GM06990 (cell line): ENCODE data around the gene TMEM52B.
"Not testable (repeated sequence)": the region's sequence is repeated elsewhere in the genome, so short reads cannot be mapped to it uniquely, and the experiment has no call there.

ENCODE experiments used
- DNase-seq: peaks from one replicate; pipeline ENCODE4 v3.0.0-alpha.2; 2011; ENCODE audit not compliant: insufficient read length; ENCODE audit errors: extremely low read depth
- H3K27me3 ChIP-seq: replicated peaks from 2 replicates; pipeline ENCODE4 v1.6.0; 2011; ENCODE audit warnings: low read length; ENCODE audit not compliant: control insufficient read depth, insufficient read depth
- H3K36me3 ChIP-seq: 2 replicates; pipeline ENCODE4 v1.5.1; 2011; ENCODE audit warnings: low read length; ENCODE audit not compliant: control insufficient read depth, insufficient read depth
- H3K4me3 ChIP-seq: replicated peaks from 2 replicates; pipeline ENCODE4 v1.5.1; 2011; ENCODE audit warnings: low read depth, mild to moderate bottlenecking, control low read depth, low read length
- CTCF ChIP-seq: IDR thresholded peaks from 2 replicates; pipeline ENCODE4 v1.5.1; 2011; ENCODE audit warnings: low read length, control low read depth, mild to moderate bottlenecking, inconsistent platforms; ENCODE audit not compliant: insufficient read depth, poor library complexity, severe bottlenecking

The TMEM52B gene

DNA sequence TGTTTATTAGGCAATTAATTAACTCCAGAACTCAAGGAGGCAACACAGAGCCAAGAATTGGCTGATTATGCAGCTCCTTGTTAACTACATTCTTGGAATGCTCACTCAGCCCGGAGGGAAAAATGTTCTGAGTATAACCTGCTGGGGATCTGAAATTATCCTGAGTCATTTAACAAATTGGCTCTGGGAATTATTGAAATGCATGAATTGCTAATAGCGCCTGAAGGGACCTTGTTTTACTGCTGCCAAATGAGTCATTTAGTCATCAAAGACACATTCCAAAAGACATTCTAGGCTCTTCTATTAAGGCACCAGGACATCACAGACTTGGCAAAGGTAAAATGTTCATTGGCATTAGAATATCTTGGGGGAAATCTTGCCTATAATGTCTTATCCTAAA is 13.0 kb downstream of the TMEM52B start:
- DNase-seq: no peak
- no peak for TF ChIP-seq CTCF
- no peaks in the 10 kb centered on the region; the same call in 1 of the 2 replicates for H3K27me3 ChIP-seq
- no peaks in the 10 kb centered on the region for H3K36me3 ChIP-seq
- no peak overlapping the region for H3K4me3 ChIP-seq

- no peak for DNase-seq
- no peak for TF ChIP-seq CTCF
- H3K36me3 ChIP-seq: no peaks in the 10 kb centered on the region
- no peak overlapping the region for H3K4me3 ChIP-seq
- no peaks in the 10 kb centered on the region; the same call in 1 of the 2 replicates for H3K27me3 ChIP-seq
Measured at GRCh38 chr12:10194160-10194670, 15.4 kb downstream of the TMEM52B start.

DNA sequence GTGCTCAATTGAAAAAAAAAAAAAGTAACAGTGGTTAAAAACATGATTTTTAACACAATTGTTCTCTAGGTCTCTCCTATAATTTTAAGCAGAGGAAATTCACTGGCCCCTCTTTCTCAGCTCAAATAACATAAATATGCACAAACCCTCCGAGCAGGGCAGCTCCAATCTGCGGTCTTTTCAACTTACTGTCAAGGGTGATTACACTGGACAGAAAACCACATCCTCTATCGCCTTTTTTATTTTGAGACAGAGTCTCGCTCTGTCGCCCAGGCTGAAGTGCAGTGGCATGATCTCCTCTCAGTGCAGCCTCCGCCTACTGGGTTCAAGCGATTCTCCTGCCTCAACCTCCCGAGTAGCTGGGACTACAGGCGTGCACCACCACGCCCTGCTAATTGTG is 17.4 kb downstream of the TMEM52B start:
- H3K4me3 ChIP-seq: no peak overlapping the region
- no peaks in the 10 kb centered on the region; the same call in 1 of the 2 replicates for H3K27me3 ChIP-seq
- DNase-seq: peak; percentile 25
- TF ChIP-seq CTCF: no peak
- no peaks in the 10 kb centered on the region for H3K36me3 ChIP-seq

DNA sequence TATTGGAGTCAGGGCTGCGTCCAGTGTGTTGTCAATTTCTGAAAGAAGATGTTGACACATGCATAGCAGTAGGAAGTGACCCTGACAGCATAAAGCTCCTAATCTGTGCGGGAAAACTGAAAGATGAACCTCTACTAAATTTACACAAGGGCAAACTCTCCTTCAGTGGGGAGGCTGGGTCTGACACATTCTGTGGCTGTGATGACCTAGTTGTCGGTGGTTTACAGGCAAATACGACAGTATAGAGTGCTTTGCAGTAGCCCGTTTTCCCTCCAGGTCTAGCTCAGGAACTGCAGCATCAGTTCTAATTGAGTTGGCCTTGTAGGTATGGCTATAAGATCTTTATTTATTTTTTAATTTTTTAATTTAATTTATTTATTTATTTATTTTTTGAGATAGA is 19.0 kb downstream of the TMEM52B start:
- Histone ChIP-seq H3K27me3 (no peaks in the 10 kb centered on the region; the same call in 1 of the 2 replicates), H3K4me3 (no peak overlapping the region), H3K36me3 (no peaks in the 10 kb centered on the region)
- DNase-seq: no peak
- TF ChIP-seq CTCF: no peak

DNA sequence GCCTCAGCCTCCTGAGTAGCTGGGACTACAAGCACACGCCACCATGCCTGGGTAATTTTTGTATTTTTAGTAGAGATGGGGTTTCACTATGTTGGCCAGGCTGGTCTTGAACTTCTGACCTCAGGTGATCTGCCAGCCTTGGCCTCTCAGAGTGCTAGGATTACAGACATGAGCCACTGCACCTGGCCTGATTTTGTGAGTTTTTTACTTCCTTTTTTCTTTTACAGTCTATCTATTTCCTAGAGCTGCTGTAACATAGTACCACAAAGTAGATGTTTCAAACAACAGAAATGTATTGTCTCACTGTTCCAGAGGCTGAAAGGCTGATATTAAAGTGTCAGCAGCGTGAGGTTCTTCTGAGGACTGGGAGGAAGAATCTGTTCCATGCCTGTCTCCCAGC is 25.7 kb downstream of the TMEM52B start:
- not testable (repeated sequence) for DNase-seq, H3K4me3 ChIP-seq, H3K27me3 ChIP-seq, H3K36me3 ChIP-seq

DNA sequence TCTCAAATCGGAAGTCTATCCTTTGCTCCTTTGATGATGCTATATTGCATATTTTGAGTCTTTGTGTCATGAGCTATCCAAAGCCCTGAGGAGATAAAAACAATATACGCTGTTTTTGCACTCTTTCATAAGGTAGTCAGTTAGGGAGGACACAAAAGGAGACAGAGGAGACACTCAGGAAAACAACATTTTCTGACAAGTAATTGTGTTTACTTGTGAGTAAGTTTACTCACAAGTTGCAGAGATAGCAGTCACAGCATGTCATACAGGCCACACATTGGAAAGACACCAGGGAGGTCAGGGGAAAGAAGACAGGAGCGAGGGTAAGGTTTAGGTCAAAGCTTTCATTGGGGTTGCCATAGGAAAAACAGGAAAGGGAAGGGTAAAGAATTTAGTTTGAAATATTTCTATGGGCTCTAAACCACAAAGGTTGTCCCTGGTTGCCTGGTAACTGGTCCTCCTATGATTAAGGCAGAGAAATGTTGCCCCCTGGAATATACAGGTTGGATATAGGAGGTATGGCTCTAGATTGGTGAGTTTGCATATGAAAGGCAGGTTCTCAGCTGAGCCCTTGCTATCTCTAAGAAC is 26.5 kb downstream of the TMEM52B start:
- no peaks in the 10 kb centered on the region for H3K36me3 ChIP-seq
- TF ChIP-seq CTCF: no peak
- H3K4me3 ChIP-seq: no peak overlapping the region
- no peaks in the 10 kb centered on the region for H3K27me3 ChIP-seq
- DNase-seq: no peak
